Measurements from ENCODE around the gene ZMYM2. TPM values are rescaled to one million over a fixed set of nuclear protein-coding genes. Genes with fewer than 3 reads are reported as not detected.
A peak's percentile ranks its signal among the peaks of the same experiment; 100 is the strongest.

Gene ZMYM2
- total RNA-seq, 6 donors from 2014 or later = 36.8 to 101 (median 59.4) TPM

DNA sequence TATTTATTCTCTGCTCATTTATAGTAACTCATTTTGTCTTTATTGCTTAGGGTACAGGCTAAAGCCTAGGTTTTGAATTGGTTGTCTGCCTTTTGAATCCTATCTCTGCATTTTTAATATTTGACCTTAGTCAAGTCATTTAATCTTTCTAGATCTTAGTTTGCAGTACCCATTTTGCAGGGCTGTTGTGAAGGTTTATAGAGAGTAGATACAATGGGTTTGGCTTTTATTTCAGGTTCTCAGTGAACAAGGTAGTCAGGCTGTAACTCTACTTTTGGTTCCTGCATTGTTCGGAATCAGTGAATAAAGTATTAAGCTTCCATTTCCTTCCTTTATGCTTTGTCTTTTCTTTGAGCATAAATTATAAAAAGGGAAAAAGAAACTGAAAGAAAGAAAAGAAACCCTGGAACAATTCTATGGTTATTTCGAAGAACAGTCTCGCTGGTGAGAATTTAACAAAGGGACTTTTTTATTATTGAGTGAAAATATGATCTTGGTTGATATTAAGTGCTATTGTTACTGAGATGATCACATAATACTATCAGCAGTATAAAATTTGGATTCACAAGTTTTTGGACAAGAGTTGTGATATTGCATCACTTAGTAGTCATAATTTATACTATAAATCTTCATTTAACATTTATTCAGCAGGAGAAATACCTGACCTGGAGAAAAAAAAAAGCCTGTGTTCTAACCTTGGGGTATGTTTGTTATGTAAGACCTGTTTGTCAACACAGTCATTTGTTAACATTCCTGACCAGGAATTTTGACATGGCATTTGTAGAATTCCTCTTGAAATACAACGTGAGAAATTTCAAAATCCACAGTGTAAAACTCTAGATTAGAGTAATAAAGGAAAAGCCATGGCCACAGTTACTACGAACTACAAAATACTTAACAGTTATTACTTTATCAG is 91.3 kb downstream of the ZMYM2 start:
- no peaks in the 10 kb centered on the region for H3K9me3 ChIP-seq
- peaks cover 0 to 39% (median 7%) of the 10 kb centered on the region in 4 donors for H3K36me3 ChIP-seq
- WGBS, 2 donors = 44% methylated on average over 5 of the region's 5 CpGs
- TF ChIP-seq EP300 (IDR thresholded peaks at IDR 0.05) (no peak), POLR2AphosphoS5 (IDR thresholded peaks at IDR 0.05) (no peak), POLR2A (IDR thresholded peaks at IDR 0.05) (no peak)
- TF ChIP-seq, protein P1, sequence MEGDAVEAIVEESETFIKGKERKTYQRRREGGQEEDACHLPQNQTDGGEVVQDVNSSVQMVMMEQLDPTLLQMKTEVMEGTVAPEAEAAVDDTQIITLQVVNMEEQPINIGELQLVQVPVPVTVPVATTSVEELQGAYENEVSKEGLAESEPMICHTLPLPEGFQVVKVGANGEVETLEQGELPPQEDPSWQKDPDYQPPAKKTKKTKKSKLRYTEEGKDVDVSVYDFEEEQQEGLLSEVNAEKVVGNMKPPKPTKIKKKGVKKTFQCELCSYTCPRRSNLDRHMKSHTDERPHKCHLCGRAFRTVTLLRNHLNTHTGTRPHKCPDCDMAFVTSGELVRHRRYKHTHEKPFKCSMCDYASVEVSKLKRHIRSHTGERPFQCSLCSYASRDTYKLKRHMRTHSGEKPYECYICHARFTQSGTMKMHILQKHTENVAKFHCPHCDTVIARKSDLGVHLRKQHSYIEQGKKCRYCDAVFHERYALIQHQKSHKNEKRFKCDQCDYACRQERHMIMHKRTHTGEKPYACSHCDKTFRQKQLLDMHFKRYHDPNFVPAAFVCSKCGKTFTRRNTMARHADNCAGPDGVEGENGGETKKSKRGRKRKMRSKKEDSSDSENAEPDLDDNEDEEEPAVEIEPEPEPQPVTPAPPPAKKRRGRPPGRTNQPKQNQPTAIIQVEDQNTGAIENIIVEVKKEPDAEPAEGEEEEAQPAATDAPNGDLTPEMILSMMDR (IDR thresholded peaks at IDR 0.05) = no peak
- no peak for DNase-seq
- peaks cover 4 to 12% (median 7%) of the 10 kb centered on the region in 4 donors for H3K4me1 ChIP-seq
- H3K27me3 ChIP-seq = no peaks in the 10 kb centered on the region
- no peak overlapping the region for H3K4me3 ChIP-seq
- peak overlapping the region in 1 of 4 donors; percentile 15 for H3K27ac ChIP-seq
- no peak for ATAC-seq (ENCODE audit: low FRiP score in 2 of 2)

DNA sequence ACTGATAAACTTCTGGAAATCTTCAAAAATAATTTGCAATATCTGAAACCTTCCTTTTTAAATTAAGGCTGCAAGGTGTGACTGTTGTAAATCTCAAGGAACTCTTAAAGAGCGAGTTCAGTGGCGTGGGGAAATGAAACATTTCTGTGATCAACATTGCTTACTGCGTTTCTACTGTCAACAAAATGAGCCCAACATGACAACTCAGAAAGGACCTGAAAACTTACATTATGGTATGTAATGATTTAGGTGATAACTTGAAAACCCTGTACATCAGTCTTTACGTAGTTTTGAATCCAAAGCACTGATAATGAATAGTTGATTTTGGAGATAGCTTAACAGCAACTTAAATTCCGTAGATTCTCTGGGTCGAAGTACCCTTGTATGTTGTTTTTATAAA is 92.8 kb downstream of the ZMYM2 start:
- TF ChIP-seq POLR2AphosphoS5 (IDR thresholded peaks at IDR 0.05) = no peak
- TF ChIP-seq EP300 (IDR thresholded peaks at IDR 0.05) = no peak
- TF ChIP-seq, protein P1 (IDR thresholded peaks at IDR 0.05) = no peak
- TF ChIP-seq POLR2A (IDR thresholded peaks at IDR 0.05) = no peak
- Histone ChIP-seq H3K4me3 (no peak overlapping the region), H3K9me3 (no peaks in the 10 kb centered on the region), H3K27ac (no peak overlapping the region), H3K27me3 (no peaks in the 10 kb centered on the region), H3K36me3 (peaks cover 0 to 47% (median 9%) of the 10 kb centered on the region in 4 donors), H3K4me1 (peaks cover 4 to 12% (median 7%) of the 10 kb centered on the region in 4 donors)
- 78 to 83% methylated on average over 6 of the region's 6 CpGs for WGBS, 2 donors
- DNase-seq = no peak
- ATAC-seq (ENCODE audit: low FRiP score in 2 of 2) = no peak

DNA sequence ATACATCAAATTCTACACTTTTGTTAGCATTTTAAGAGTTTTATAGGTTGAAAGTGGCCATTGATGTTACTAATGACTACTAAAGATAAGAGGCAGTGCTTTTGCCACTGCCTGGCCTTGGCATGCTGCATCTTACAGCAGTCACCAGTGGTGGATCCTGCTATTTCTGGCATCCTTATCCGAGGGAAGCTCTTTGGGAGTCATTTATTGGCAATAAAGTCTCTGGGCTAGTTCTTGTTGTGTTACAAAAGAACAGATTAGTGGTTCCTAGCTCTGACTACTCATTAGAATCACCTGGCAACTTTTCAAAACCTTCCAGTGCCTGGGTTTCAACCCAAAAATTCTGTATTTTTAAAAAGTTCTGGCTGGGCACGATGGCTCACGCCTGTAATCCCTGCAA is 94.5 kb downstream of the ZMYM2 start:
- no peaks in the 10 kb centered on the region for H3K9me3 ChIP-seq
- H3K27me3 ChIP-seq = no peaks in the 10 kb centered on the region
- 91 to 96% methylated on average over 3 of the region's 3 CpGs for WGBS, 2 donors
- TF ChIP-seq POLR2A (IDR thresholded peaks at IDR 0.05) (no peak), EP300 (IDR thresholded peaks at IDR 0.05) (no peak), POLR2AphosphoS5 (IDR thresholded peaks at IDR 0.05) (no peak)
- ATAC-seq (ENCODE audit: low FRiP score in 2 of 2) (no peak), DNase-seq (no peak)
- peaks cover 4 to 12% (median 7%) of the 10 kb centered on the region in 4 donors for H3K4me1 ChIP-seq
- no peak overlapping the region for H3K27ac ChIP-seq
- H3K36me3 ChIP-seq = peaks cover 0 to 53% (median 10%) of the 10 kb centered on the region in 4 donors
- H3K4me3 ChIP-seq = no peak overlapping the region

DNA sequence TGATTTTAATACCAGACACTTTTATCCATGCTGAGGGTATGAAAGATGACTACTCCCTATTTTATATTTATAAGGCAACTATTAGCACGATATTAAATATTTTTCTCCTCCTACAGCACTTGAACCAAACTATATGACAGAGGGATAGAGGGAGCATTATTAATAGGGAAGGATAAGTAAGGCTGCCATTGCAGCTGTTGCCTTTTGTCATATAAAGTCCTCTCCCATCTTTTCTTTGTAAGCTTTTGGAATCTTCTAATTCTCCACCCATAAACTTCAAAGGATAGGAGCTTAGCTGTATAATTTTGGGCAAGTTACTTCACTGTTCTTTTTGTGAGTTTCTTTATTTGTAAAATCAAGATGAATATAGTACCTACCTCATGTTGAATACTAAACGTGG is 95.4 kb downstream of the ZMYM2 start:
- Histone ChIP-seq H3K27ac (no peak overlapping the region), H3K9me3 (no peaks in the 10 kb centered on the region), H3K36me3 (peaks cover 0 to 62% (median 10%) of the 10 kb centered on the region in 4 donors), H3K27me3 (no peaks in the 10 kb centered on the region), H3K4me3 (no peak overlapping the region), H3K4me1 (peaks cover 4 to 12% (median 6%) of the 10 kb centered on the region in 4 donors)
- TF ChIP-seq EP300 (IDR thresholded peaks at IDR 0.05) (no peak), POLR2AphosphoS5 (IDR thresholded peaks at IDR 0.05) (no peak), POLR2A (IDR thresholded peaks at IDR 0.05) (no peak)
- TF ChIP-seq, protein P1 (IDR thresholded peaks at IDR 0.05) = no peak
- DNase-seq = no peak
- ATAC-seq (ENCODE audit: low FRiP score in 2 of 2) = no peak
- 90 to 92% methylated on average over 2 of the region's 2 CpGs for WGBS, 2 donors

DNA sequence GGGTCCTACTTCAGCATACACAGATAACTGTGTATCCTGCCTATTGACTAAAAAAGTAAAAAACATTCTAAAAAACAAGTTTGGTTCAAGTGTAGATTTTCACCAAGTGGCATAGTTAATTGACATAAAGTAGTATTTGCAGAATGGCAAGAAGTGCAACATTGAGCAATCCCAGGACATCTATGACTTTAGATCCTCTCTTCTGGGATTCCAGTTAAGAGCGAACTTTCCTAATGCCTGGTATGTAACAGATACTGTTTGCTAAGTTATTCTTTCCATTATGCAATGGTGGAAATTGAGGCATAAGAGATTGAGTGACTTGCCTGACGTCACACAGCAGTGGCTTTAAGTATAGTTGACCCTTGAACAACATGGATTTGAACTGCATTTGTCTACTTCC is 96.1 kb downstream of the ZMYM2 start:
- H3K36me3 ChIP-seq = peaks cover 3 to 68% (median 16%) of the 10 kb centered on the region in 4 donors
- peaks cover under 1 to 6% (median 5%) of the 10 kb centered on the region in 4 donors for H3K4me1 ChIP-seq
- no peak overlapping the region for H3K4me3 ChIP-seq
- TF ChIP-seq POLR2A (IDR thresholded peaks at IDR 0.05) (no peak), EP300 (IDR thresholded peaks at IDR 0.05) (no peak), POLR2AphosphoS5 (IDR thresholded peaks at IDR 0.05) (no peak)
- TF ChIP-seq, protein P1 (IDR thresholded peaks at IDR 0.05) = no peak
- no peak for ATAC-seq (ENCODE audit: low FRiP score in 2 of 2)
- H3K9me3 ChIP-seq = no peaks in the 10 kb centered on the region
- no peak overlapping the region for H3K27ac ChIP-seq
- H3K27me3 ChIP-seq = no peaks in the 10 kb centered on the region
- WGBS, 2 donors = 48 to 92% methylated on average over 2 of the region's 2 CpGs
- no peak for DNase-seq

All from upper lobe of left lung (tissue), 6 donors.